ENCODE results near the gene BRWD1. TPM values are rescaled to one million over a fixed set of nuclear protein-coding genes. Genes with fewer than 3 reads are reported as not detected.

The BRWD1 gene
- total RNA-seq, 2 experiments from 2014 or later = 53.2 to 61.7 TPM

GRCh38 chr21:39347537-39347936, 34.1 kb upstream of the BRWD1 start:
- Histone ChIP-seq H3K9me3 (ENCODE audit: low read length) (no peaks in the 10 kb centered on the region; the same call in 1 of the 2 replicates), H3K36me3 (ENCODE audit: insufficient read depth, low read length) (peaks cover 56% of the 10 kb centered on the region), H2AFZ (ENCODE audit: low read length) (no peak overlapping the region), H4K20me1 (ENCODE audit: insufficient read depth, low read length) (peaks cover 35% of the 10 kb centered on the region), H3K4me2 (ENCODE audit: low read length) (peak overlapping the region; percentile 92), H3K9me2 (ENCODE audit: insufficient read depth, low read length) (no peaks in the 10 kb centered on the region), H3K27ac (ENCODE audit: low read depth, low read length, poor library complexity, severe bottlenecking) (peak overlapping the region; percentile 79), H3K79me2 (ENCODE audit: insufficient read depth, low read depth, low read length) (peaks cover 67% of the 10 kb centered on the region), H3K4me1 (ENCODE audit: insufficient read depth, low read length, poor library complexity, severe bottlenecking) (peaks cover 38% of the 10 kb centered on the region), H3K4me3 (ENCODE audit: low read depth, low read length, poor library complexity, severe bottlenecking) (peak overlapping the region; percentile 90)
- intact Hi-C loops (cut with micrococcal nuclease; ENCODE audit: unreplicated experiment) = no loop called here
- ChIA-PET POLR2A (interaction anchor here (0.6 to 3.8 kb wide), 6 partner anchors 9 to 40 kb away, joined by 3 to 50 read pairs (median 4); partner anchors contain the start of gene BRWD1), CTCF (ENCODE audit: unreplicated experiment) (no interaction called here)
- DNase-seq (ENCODE audit: low spot score) = no peak
- no peak for TF ChIP-seq EZH2phosphoT487 (IDR thresholded peaks at IDR 0.05; ENCODE audit: borderline replicate concordance, low read depth, low read length)
- no TSS peak for BruUV-seq (replicated peaks)

GRCh38 chr21:39346671-39347331, 33.4 kb upstream of the BRWD1 start:
- Histone ChIP-seq H3K4me3 (ENCODE audit: low read depth, low read length, poor library complexity, severe bottlenecking) (peak overlapping the region; percentile 90), H3K4me1 (ENCODE audit: insufficient read depth, low read length, poor library complexity, severe bottlenecking) (peaks cover 38% of the 10 kb centered on the region), H4K20me1 (ENCODE audit: insufficient read depth, low read length) (peaks cover 35% of the 10 kb centered on the region), H3K36me3 (ENCODE audit: insufficient read depth, low read length) (peaks cover 64% of the 10 kb centered on the region), H3K27ac (ENCODE audit: low read depth, low read length, poor library complexity, severe bottlenecking) (peak overlapping the region; percentile 79), H2AFZ (ENCODE audit: low read length) (no peak overlapping the region), H3K79me2 (ENCODE audit: insufficient read depth, low read depth, low read length) (peaks cover 67% of the 10 kb centered on the region), H3K9me3 (ENCODE audit: low read length) (no peaks in the 10 kb centered on the region; the same call in 1 of the 2 replicates), H3K9me2 (ENCODE audit: insufficient read depth, low read length) (no peaks in the 10 kb centered on the region), H3K4me2 (ENCODE audit: low read length) (peak overlapping the region; percentile 92)
- intact Hi-C loops (cut with micrococcal nuclease; ENCODE audit: unreplicated experiment) = no loop called here
- CTCF ChIA-PET (ENCODE audit: unreplicated experiment) = no interaction called here
- TF ChIP-seq EZH2phosphoT487 (IDR thresholded peaks at IDR 0.05; ENCODE audit: borderline replicate concordance, low read depth, low read length) (no peak), CTCF (conservative IDR thresholded peaks at IDR 0.05; ENCODE audit: low read length) (no peak)
- no peak for DNase-seq (ENCODE audit: low spot score)
- POLR2A ChIA-PET = interaction anchor here (0.6 to 3.8 kb wide), 8 partner anchors 9 to 41 kb away, joined by 3 to 50 read pairs (median 4); partner anchors contain the start of gene BRWD1
- BruUV-seq (replicated peaks) = no TSS peak

- H3K27ac ChIP-seq (ENCODE audit: low read depth, low read length, poor library complexity, severe bottlenecking) = no peak overlapping the region
- peak overlapping the region; percentile 90 for H3K4me3 ChIP-seq (ENCODE audit: low read depth, low read length, poor library complexity, severe bottlenecking)
- no TSS peak for BruUV-seq (replicated peaks)
- no peak for TF ChIP-seq EZH2phosphoT487 (IDR thresholded peaks at IDR 0.05; ENCODE audit: borderline replicate concordance, low read depth, low read length)
- TF ChIP-seq CTCF (conservative IDR thresholded peaks at IDR 0.05; ENCODE audit: low read length) = no peak
- H3K36me3 ChIP-seq (ENCODE audit: insufficient read depth, low read length) = peaks cover 70% of the 10 kb centered on the region
- POLR2A ChIA-PET = interaction anchor here (0.9 to 1.6 kb wide), 5 partner anchors 9 to 34 kb away, joined by 3 to 15 read pairs (median 5); a partner anchor contains a TSS
- no peaks in the 10 kb centered on the region; the same call in 1 of the 2 replicates for H3K9me3 ChIP-seq (ENCODE audit: low read length)
- peaks cover 67% of the 10 kb centered on the region for H3K79me2 ChIP-seq (ENCODE audit: insufficient read depth, low read depth, low read length)
- H4K20me1 ChIP-seq (ENCODE audit: insufficient read depth, low read length) = peaks cover 35% of the 10 kb centered on the region
- intact Hi-C loops (cut with micrococcal nuclease; ENCODE audit: unreplicated experiment) = no loop called here
- no peaks in the 10 kb centered on the region for H3K9me2 ChIP-seq (ENCODE audit: insufficient read depth, low read length)
- no peak for DNase-seq (ENCODE audit: low spot score)
- H3K4me2 ChIP-seq (ENCODE audit: low read length) = peak overlapping the region; percentile 92
- peaks cover 38% of the 10 kb centered on the region for H3K4me1 ChIP-seq (ENCODE audit: insufficient read depth, low read length, poor library complexity, severe bottlenecking)
- CTCF ChIA-PET (ENCODE audit: unreplicated experiment) = no interaction called here
- no peak overlapping the region for H2AFZ ChIP-seq (ENCODE audit: low read length)
These were observed 32.8 kb upstream of the BRWD1 start for GRCh38 chr21:39346206-39346605.
